Right ventricle myocardium superior (tissue), 1 donor: Measurements from ENCODE around the gene RELCH. TPM values are rescaled to one million over a fixed set of nuclear protein-coding genes. Genes with fewer than 3 reads are reported as not detected.

Source experiments
- ATAC-seq: fragments of 200-7000 bp; cut with Tn5 transposase; one replicate; pipeline ENCODE4 v1.9.1; 2020; ENCODE audit warnings: mild to moderate bottlenecking; ENCODE audit not compliant: poor library complexity
- DNase-seq: peaks from one replicate; pipeline ENCODE4 v3.0.0-alpha.2; 2020
- intact Hi-C: fragments of 100-400 bp; cut with DNase I; formaldehyde crosslinking; loops from one replicate; pipeline ENCODE4 v1.11.2; 2022
- total RNA-seq: library from RNA; stranded (reverse); fragmentation: NEBNext Ultra II Directional; extraction: Animal tissue kit (Norgen Biotek cat#: 25700); gene quantifications from one replicate; pipeline ENCODE4 v1.2.1, GENCODE V29; 2021
- donor health status: DM: no; HTN: yes; CAD: no; lungs with severe emphysema.

Gene RELCH
- total RNA-seq, 1 donor from 2014 or later: 10.0 TPM

GRCh38 chr18:62186499-62186773 lies 619 bp upstream of the RELCH start:
- peak; percentile 25 for ATAC-seq
- no peak for DNase-seq
- intact Hi-C loops: no loop called here

- peak; percentile 20 for ATAC-seq
- intact Hi-C loops: no loop called here
- peak; percentile 53 for DNase-seq
Observed at GRCh38 chr18:62187543-62188510, 772 bp downstream of the RELCH start.

- intact Hi-C loops: no loop called here
- ATAC-seq (no peak), DNase-seq (no peak)
Observed at GRCh38 chr18:62189208-62189607, 2.2 kb downstream of the RELCH start.

- no peak for ATAC-seq
- intact Hi-C loops: no loop called here
- no peak for DNase-seq
Observed at GRCh38 chr18:62196079-62196478, 9.0 kb downstream of the RELCH start.

- ATAC-seq (no peak), DNase-seq (no peak)
- intact Hi-C loops: no loop called here
Observed at GRCh38 chr18:62196980-62197379, 9.9 kb downstream of the RELCH start.

GRCh38 chr18:62198259-62198658 lies 11.2 kb downstream of the RELCH start:
- no peak for DNase-seq
- intact Hi-C loops: no loop called here
- ATAC-seq: no peak

GRCh38 chr18:62199629-62200028 lies 12.6 kb downstream of the RELCH start:
- intact Hi-C loops: no loop called here
- no peak for DNase-seq
- ATAC-seq: no peak

GRCh38 chr18:62200121-62200914 lies 13.3 kb downstream of the RELCH start:
- ATAC-seq: no peak
- intact Hi-C loops: no loop called here
- no peak for DNase-seq

- no peak for ATAC-seq
- intact Hi-C loops: no loop called here
Observed at GRCh38 chr18:62201870-62202269, 14.8 kb downstream of the RELCH start.

GRCh38 chr18:62205824-62206223 lies 18.8 kb downstream of the RELCH start:
- ATAC-seq: no peak

More at GRCh38 chr18:62201870-62202269, 14.8 kb downstream of the RELCH start:
- no peak for DNase-seq

GRCh38 chr18:62206593-62206992 lies 19.5 kb downstream of the RELCH start:
- ATAC-seq (no peak), DNase-seq (no peak)
- intact Hi-C loops: no loop called here

More at GRCh38 chr18:62205824-62206223, 18.8 kb downstream of the RELCH start:
- DNase-seq: no peak
- intact Hi-C loops: no loop called here

GRCh38 chr18:62209046-62209445 lies 22.0 kb downstream of the RELCH start:
- ATAC-seq (no peak), DNase-seq (no peak)
- intact Hi-C loops: no loop called here

- DNase-seq: no peak
- ATAC-seq: no peak
- intact Hi-C loops: no loop called here
Observed at GRCh38 chr18:62210138-62210537, 23.1 kb downstream of the RELCH start.

GRCh38 chr18:62211325-62211828 lies 24.3 kb downstream of the RELCH start:
- no peak for ATAC-seq

GRCh38 chr18:62214790-62215189 lies 27.7 kb downstream of the RELCH start:
- ATAC-seq (no peak), DNase-seq (no peak)
- intact Hi-C loops: no loop called here

More at GRCh38 chr18:62211325-62211828, 24.3 kb downstream of the RELCH start:
- intact Hi-C loops: no loop called here
- DNase-seq: no peak

GRCh38 chr18:62224229-62224628 lies 37.2 kb downstream of the RELCH start:
- intact Hi-C loops: no loop called here
- no peak for DNase-seq
- no peak for ATAC-seq

GRCh38 chr18:62226047-62226446 lies 39.0 kb downstream of the RELCH start:
- no peak for ATAC-seq
- no peak for DNase-seq
- intact Hi-C loops: no loop called here

GRCh38 chr18:62236252-62236651 lies 49.2 kb downstream of the RELCH start:
- DNase-seq (no peak), ATAC-seq (no peak)
- intact Hi-C loops: no loop called here

GRCh38 chr18:62239475-62239874 lies 52.4 kb downstream of the RELCH start:
- DNase-seq (no peak), ATAC-seq (no peak)
- intact Hi-C loops: no loop called here

- intact Hi-C loops: no loop called here
- ATAC-seq: no peak
- no peak for DNase-seq
Observed at GRCh38 chr18:62242955-62243354, 55.9 kb downstream of the RELCH start.
